Dermis blood vessel endothelial cell (primary cell): ENCODE results near the gene PTGR3. TPM values are rescaled to one million over a fixed set of nuclear protein-coding genes. Genes with fewer than 3 reads are reported as not detected.

Experiments used
- DNase-seq: peaks from one replicate; pipeline ENCODE4 v3.0.0; 2010
- total RNA-seq: library from RNA; depleted of rRNA; stranded (reverse); fragments of >200 nt; gene quantifications from 2 replicates; pipeline ENCODE4 v1.2.3, GENCODE V29; 2014

Gene PTGR3
- total RNA-seq, 1 donor from 2014 or later, result 21.1 TPM

- DNase-seq, result no peak
Measured at GRCh38 chr18:75168619-75169018, 40.3 kb downstream of the PTGR3 start.

GRCh38 chr18:75167759-75168618 lies 41.0 kb downstream of the PTGR3 start:
- peak; percentile 14 for DNase-seq

- DNase-seq, result no peak
Measured at GRCh38 chr18:75167137-75167536, 41.8 kb downstream of the PTGR3 start.

- DNase-seq, result no peak
Measured at GRCh38 chr18:75165926-75166325, 43.0 kb downstream of the PTGR3 start.

GRCh38 chr18:75164479-75164878 lies 44.5 kb downstream of the PTGR3 start:
- DNase-seq, result no peak

- no peak for DNase-seq
Measured at GRCh38 chr18:75163736-75164135, 45.2 kb downstream of the PTGR3 start.

- no peak for DNase-seq
Measured at GRCh38 chr18:75162978-75163377, 46.0 kb downstream of the PTGR3 start.

GRCh38 chr18:75162467-75162866 lies 46.5 kb downstream of the PTGR3 start:
- peak; percentile 50 for DNase-seq

- peak; percentile 53 for DNase-seq
Measured at GRCh38 chr18:75161256-75162028, 47.5 kb downstream of the PTGR3 start.

- no peak for DNase-seq
Measured at GRCh38 chr18:75160364-75160763, 48.6 kb downstream of the PTGR3 start.

GRCh38 chr18:75159646-75160356 lies 49.1 kb downstream of the PTGR3 start:
- no peak for DNase-seq

- no peak for DNase-seq
Measured at GRCh38 chr18:75159238-75159518, 49.8 kb downstream of the PTGR3 start.

Other genes starting within 250 kb of the PTGR3 start
- 10.0 and 15.0 TPM in 2 replicates for gene TSHZ1, start 1.7 kb upstream of the PTGR3 start, total RNA-seq
- gene SMIM21, start 218.6 kb upstream of the PTGR3 start, total RNA-seq, result not detected in 2 replicates